Stimulated activated CD8-positive, alpha-beta memory T cell treated with anti-CD3 and anti-CD28 coated beads, Interleukin-4, amount 100 ng/mL, for 24 hours (primary cell): ENCODE data around the gene BCAS3.
"Not testable (repeated sequence)": the region's sequence is repeated elsewhere in the genome, so short reads cannot be mapped to it uniquely, and the experiment has no call there.

Source experiments
- DNase-seq: peaks from one replicate; pipeline ENCODE4 v3.0.0-alpha.2; 2020; ENCODE audit warnings: low read depth

The BCAS3 gene

DNA sequence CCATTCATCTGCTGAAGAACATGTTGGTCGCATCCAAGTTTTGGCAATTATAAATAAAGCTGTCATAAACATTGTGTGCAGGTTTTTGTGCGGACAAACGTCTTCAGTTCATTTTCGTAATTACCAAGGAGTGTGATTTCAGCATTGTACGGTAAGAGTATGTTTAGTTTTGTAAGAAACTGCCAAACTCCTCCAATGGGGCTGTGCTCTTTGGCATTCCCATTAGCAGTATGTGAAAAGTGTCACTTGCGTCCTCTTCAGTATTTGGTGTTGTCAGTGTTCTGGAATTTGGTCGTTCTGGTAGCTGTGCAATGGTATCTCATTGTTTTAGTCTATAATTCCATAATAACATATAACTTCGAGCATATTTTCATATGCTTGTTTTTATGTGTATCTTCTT lies 120.9 kb downstream of the BCAS3 start:
- DNase-seq, result no peak

- no peak for DNase-seq
Observed at GRCh38 chr17:60802377-60802776, 124.7 kb downstream of the BCAS3 start.

DNA sequence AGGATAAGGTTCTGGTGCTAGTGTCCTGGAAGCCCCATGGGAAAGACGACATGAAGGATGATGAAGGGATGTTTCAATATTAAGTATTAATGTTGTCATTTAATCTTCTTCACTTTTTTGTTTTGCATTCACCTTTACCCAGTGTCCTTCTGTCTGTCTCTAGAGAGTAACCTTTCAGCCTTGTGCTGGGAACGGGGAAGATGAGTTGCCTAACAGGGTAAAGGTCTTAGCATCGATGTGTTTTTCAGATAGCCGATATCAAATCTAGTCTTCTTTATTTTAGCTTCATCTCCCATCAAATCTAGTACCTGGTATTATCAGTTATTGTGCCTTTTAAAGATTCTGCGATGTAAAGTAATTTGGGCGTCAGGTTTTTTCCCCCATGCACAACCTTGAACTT lies 125.4 kb downstream of the BCAS3 start:
- DNase-seq, result no peak

- no peak for DNase-seq
Observed at GRCh38 chr17:60804831-60805230, 127.2 kb downstream of the BCAS3 start.

DNA sequence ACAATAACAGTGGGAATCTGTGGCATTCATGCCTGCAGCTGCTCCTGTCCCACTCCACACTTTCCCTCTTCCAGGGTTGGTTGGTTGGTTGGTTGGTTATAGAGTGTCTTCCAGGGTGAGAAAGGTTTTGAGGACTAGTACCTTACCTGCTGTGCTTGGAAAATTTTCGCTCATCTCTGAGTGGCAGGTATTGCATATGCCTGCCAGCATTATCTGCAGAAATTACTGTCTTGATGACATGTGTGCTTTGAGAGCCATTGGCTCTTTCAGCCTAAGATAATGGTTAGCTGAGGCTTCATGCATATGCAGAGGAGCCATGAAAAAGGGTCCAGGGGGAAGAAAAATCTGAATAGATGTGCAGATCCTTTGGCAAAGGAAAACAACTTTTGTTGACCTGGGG lies 131.8 kb downstream of the BCAS3 start:
- no peak for DNase-seq

- DNase-seq, result not testable (repeated sequence)
Observed at GRCh38 chr17:60814941-60815340, 137.3 kb downstream of the BCAS3 start.

DNA sequence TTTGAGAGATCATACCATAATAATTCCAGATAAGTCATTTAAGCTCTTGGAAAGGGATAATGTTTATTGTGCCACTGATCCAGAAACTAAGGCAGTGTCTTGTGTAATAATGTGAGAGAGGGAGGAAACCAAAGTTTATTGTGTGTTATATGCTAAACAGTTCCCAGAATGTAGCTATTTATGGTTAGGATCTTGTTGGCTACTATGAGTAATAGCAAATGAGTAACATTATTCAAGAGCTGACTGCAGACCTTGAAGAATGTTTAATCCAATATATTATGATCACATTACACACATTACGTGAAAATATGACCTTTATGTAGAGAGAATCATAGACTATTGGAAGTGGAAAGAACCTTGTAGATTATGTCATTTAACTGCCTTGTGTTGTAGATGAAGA lies 139.5 kb downstream of the BCAS3 start:
- no peak for DNase-seq

DNA sequence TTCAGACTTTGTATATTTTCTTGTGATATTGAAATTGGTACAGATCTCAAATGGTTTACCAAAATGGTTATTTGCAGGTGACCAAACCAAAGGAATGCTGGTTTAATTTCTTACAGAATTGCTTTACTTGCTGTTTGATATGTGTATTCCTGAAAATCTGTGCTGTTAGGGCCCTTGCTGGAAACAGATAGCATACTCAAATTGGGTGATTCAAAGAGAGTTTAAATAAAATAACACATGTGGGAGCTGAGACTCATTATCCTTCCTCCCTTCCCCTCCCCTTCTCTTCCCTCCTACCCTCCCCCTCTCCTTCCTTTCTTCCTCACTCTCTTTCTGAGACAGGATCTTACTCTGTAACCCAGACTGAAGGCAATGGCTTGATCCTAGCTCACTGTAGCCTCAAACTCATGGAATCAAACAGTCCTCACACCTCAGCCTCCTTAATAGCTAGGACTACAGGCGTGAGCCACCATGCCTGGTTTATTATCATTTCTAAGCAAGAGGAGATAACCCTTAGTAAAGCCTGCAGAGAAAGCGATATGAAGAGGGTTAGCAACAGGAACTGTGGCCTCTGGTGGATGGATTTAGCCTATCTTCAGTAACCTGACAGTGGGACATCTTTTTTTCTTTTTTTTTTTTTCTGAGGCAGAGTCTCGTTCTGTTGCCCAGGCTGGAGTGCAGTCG lies 141.9 kb downstream of the BCAS3 start:
- DNase-seq, result no peak

- DNase-seq, result no peak
Observed at GRCh38 chr17:60823515-60823914, 145.9 kb downstream of the BCAS3 start.

DNA sequence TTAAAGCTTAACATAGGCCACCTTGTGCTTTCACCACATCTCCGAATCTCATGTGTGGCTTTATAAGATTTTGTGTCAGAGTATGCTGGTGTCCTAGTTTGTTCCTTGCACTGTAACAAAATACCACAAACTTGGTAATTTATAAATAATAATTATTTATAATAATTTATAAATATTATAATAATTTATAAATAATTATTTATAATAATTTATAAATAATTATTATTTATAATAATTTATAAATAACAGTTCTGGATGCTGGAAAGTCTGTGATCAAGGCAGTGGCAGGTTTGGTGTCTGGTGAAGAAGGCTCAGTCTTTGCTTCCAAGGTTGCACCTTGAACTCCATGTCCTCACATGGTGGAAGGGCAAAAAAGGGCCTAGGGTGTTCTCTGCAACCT lies 147.7 kb downstream of the BCAS3 start:
- no peak for DNase-seq

GRCh38 chr17:60827943-60828342 lies 150.3 kb downstream of the BCAS3 start:
- no peak for DNase-seq

DNA sequence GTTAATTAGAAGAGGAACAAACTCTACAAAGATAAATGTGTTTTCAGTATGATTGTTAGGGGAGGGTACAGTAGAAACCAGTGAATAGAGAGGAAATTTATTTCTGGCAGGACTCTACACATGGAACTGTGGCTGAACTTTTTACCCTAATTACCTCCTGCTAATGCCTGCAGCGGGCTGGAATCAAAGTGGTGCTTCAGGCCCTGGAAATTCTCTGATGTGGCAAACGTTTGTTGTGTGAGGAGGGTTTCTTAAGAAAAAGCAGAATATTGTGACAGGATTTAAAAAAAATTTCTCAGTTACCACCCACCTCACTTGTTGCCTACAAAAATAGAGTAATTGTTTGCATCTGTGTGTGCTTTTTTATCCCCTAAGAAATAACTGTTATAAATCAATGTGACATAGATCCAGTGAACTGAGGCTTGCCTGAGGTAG lies 154.5 kb downstream of the BCAS3 start:
- DNase-seq, result no peak

- no peak for DNase-seq
Observed at GRCh38 chr17:60832631-60833030, 155.0 kb downstream of the BCAS3 start.

- DNase-seq, result no peak
Observed at GRCh38 chr17:60840456-60840855, 162.8 kb downstream of the BCAS3 start.

DNA sequence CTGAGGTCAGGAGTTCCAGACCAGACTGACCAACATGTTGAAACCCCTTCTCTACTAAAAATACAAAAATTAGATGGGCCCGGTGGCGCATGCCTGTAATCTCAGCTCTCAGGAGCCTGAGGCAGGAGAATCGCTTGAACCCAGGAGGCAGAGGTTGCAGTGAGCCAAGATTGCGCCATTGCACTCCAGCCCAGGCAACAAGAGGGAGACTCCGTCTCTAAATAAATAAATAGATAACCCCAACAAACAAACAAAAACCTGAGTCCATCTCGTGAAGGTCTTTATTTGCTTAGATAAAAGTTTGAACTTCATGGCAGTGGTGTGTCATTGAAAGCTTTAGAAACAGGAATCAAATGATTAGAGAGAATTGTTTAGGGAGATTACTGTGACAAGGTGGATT lies 167.4 kb downstream of the BCAS3 start:
- no peak for DNase-seq

DNA sequence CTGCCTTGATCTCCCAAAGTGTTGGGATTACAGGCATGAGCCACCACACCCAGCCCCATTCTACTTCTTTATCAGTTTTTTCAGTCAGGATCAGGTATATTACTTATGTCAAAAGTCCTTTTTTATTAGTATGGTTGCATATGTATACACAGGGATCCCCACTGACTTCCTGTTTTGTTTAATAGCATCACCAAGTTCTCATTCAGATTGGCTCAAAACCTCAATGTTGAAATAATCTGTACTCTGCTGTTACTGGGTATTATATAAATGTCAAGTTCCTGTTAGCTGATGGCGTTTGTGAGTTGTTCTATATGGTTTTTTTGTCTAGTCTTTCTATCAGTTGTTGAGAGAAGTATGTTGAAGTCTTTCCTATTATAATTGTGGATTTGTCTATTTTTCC lies 168.5 kb downstream of the BCAS3 start:
- no peak for DNase-seq

GRCh38 chr17:60851181-60851580 lies 173.5 kb downstream of the BCAS3 start:
- no peak for DNase-seq

DNA sequence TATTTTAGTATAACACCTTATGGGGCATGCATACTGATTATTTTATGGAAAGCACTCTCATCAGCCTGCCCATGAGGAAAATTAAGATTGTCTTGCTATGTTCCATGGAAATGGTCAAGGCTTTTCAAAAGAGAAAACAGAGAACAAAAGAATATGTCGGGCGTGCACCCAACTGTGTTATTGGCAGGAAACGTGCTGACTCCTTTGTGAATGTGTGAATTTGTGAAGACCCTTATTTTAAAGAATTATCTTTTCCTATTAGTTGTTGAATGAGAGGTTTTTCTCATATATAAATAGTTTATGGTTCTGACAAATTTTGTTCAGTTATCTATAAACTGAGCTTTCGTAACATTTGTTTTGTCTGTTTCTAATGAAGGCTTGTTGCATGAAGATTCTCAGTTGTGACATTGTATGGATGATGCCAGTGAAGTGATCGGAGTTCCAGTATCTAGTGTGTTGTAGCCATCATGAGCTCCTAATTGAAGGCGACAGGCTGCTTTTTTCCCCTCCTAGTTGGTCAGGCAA lies 180.0 kb downstream of the BCAS3 start:
- DNase-seq, result no peak

DNA sequence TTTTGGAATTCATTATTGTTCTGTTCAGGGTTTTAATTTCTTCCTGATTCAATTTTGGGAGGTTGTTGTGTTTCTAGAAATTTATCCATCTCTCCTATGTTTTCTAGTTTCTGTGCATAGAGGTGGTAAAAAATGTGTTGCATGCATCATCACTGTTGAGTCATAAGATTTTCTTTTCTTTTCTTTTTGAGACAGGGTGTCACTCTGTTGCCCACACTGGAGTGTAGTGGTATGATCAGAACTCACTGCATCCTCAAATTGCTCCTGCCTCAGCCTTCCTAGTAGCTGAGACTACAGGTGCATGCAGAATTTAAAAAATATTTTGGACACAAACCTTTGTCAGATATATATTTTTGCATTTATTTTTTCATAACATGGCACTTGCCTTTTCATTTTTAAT lies 184.8 kb downstream of the BCAS3 start:
- no peak for DNase-seq

DNA sequence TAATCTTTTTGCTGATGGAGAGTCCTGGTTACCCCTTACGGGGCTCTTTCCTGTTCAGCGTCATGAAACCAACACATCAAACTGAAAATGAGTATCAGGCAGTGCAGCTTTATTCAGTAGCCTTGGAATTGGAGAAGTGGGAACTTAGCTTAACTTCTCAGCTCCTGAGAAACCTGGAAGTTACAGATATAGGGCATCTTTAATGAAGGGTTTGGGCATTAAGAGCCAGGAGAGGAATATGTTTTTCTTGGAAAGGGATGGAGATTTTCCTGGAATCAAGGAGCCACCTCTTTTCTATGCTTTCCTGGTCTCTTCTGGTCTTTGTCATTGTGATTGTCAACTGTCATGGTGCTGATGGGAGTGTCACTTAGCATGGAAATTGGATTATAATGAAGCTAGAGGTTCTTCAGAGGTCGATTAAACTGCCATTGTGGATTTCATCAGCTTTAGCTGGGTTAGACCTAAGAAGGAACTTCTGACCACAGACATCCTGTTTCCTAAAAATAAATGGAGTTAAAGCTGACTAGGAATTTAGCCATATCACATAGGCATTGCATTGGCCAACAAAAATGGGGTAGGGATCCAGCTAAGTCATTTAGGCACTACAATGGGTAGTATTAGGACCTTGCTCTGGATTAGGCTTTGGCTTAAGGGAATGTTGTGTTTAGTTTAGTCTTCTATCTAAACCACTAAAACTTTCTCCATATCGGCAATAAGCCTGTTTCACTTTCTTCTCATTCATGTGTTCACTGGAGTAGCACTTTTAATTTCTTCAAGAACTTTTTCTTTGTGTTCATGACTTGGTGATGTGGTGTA lies 186.4 kb downstream of the BCAS3 start:
- no peak for DNase-seq

DNA sequence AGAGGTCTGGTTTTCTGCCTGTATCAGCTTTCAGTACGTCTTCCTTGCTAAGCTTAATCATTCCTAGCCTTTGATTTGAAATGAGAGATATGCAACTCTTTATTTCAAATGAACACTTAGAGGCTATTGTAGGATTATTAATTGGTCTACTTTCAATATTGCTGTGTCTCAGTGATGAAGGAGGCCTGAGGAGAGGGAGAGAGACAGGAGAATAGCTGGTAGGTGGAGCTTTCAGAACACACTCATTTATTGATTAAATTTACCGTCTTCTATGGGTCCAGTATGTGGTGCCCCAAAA lies 187.0 kb downstream of the BCAS3 start:
- no peak for DNase-seq

- DNase-seq, result no peak
Observed at GRCh38 chr17:60874772-60875171, 197.1 kb downstream of the BCAS3 start.

DNA sequence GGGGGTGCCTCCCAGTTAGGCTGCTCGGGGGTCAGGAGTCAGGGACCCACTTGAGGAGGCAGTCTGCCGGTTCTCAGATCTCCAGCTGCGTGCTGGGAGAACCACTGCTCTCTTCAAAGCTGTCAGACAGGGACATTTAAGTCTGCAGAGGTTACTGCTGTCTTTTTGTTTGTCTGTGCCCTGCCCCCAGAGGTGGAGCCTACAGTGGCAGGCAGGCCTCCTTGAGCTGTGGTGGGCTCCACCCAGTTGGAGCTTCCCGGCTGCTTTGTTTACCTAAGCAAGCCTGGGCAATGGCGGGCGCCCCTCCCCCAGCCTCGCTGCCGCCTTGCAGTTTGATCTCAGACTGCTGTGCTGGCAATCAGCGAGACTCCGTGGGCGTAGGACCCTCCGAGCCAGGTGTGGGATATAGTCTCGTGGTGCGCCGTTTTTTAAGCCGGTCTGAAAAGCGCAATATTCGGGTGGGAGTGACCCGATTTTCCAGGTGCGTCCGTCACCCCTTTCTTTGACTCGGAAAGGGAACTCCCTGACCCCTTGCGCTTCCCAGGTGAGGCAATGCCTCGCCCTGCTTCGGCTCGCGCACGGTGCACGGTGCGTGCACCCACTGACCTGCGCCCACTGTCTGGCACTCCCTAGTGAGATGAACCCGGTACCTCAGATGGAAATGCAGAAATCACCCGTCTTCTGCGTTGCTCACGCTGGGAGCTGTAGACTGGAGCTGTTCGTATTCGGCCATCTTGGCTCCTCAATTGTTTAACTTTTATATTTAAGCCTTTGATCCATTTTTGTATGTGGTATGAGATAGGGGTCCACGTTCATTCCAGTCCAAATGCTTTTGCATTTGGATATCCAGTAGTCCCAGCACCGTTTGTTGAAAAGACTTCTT lies 209.3 kb downstream of the BCAS3 start:
- DNase-seq, result not testable (repeated sequence)
